ENCODE data around the gene SF3B4.
A peak's percentile ranks its signal among the peaks of the same experiment; 100 is the strongest.
"Not testable (repeated sequence)": the region's sequence is repeated elsewhere in the genome, so short reads cannot be mapped to it uniquely, and the experiment has no call there.

Gene SF3B4

GRCh38 chr1:149931212-149931790 lies 3.7 kb upstream of the SF3B4 start:
- no peak for DNase-seq

DNA sequence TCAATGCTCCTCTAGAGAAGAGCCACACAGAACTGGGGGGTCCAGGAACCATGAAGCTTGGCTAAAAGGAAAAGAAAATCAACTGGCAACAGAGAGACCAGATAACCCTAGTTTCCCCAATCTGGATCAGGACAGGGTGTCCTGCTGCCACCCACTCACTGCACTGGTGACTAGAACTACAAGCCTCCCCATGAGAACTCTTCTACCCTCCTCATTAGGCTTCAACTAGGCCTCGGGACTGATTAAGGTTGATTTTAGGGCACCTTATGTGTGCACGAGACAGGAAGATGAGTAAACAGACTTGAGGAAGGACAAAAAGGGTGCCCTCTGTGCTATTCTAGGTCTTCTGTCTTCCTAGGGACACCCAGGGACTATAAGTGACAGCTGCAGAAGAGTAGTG lies 2.3 kb upstream of the SF3B4 start:
- no peak for DNase-seq

DNA sequence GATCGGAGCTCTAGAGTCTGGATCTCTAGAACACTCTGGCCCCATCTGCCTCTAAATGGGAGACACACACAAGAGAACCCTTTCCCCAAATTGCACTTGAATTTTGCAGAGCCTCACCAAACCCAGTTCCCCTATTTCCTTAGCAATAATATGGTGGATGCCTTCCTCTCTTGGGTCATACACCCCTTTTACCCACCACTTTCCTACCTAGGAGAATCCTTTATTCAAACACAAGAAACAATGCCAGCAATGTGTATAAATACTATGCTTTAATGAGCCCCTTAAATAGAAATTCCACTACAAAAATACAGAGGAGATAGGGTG lies 760 bp upstream of the SF3B4 start:
- DNase-seq = no peak

DNA sequence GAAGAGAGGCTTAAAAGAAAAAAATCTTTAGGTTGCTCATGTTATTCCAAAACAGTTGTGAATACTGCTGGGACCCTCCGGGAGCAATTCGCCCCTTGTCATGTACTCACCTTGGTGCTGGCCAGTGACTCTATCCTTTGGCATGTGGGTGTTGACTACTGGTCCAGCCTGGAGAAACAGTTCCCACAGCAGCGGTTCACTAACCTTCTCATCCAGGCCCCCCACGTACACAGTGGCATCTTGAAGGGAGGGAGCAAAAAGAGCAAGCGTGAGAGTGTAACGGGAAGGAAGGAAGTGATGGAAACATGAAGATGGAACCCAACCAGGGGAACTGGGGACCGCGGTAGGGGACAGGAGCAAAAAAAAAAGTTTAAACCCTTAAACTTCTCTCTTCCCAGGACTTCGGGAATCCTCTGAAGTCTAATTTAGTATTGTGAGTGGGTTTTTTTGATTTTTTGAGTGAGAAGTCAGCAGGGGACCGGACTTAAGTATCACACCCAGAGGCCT lies 494 bp downstream of the SF3B4 start:
- no peak for DNase-seq

GRCh38 chr1:149926296-149926695 lies 1.3 kb downstream of the SF3B4 start:
- DNase-seq = no peak

DNA sequence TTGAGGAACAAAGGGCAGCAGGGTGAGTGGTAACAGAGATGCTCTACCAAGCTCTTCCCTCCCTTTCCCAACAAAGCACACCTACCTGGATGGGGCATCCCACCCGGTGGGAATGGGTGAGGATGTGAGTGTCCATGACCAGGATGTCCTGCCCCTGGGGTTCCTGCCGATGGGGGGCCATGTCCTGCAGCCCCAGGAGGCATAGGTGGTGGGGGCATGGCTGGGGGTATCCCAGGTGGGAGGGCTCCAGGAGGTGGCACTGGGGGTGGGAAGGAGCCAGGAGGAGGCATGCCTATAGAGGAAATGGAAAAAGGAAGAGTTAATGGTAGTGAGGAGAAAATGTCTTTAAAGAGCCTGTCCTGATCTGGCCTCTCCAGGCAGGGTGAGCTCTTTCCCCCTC lies 1.9 kb downstream of the SF3B4 start:
- no peak for DNase-seq

- no peak for DNase-seq
Measured at GRCh38 chr1:149925345-149925744, 2.3 kb downstream of the SF3B4 start.

GRCh38 chr1:149923626-149924025 lies 4.0 kb downstream of the SF3B4 start:
- DNase-seq = no peak

- DNase-seq = peak; percentile 79
Measured at GRCh38 chr1:149917571-149918144, 9.9 kb downstream of the SF3B4 start, which contains the start of gene SV2A. Gene SV2A, minus strand, starts transcription at chr1:149917844. Its CDS starts 4,004 bp downstream, at chr1:149913840.

- DNase-seq = no peak
Measured at GRCh38 chr1:149916898-149917252, 10.7 kb downstream of the SF3B4 start.

DNA sequence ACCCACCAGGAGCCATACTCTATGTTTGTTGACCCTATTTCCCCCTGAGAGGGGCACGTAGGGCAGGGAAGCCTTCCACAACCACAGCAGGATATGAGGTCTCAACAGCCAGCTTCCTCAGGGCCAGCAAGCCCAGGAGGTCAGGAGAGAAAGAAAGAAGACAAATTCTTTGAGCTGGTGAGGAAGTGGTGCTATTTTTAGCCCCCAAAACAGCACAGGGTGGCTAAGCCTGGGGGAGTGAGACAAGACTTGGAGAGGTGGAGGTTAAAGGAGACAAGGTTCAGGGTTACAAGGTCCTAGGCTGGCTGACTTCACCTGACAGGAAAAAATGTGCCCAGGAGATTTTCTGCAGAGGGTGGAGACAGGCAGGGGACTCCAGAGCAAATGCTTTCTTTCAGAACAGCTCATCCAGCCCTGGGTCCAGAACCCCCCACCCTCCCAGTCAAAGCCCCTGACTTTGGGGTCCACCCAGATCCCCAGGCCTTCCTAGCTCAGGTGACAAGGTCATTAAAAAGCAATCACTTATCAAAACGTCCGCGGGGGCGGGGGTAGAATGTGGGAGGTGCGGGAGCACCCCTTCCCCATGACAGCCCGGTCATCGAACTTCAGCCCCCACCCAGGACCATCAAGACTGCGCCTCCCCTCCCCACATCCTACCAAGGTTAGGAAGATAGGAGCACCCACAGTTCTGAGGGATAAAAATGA lies 11.3 kb downstream of the SF3B4 start:
- no peak for DNase-seq

DNA sequence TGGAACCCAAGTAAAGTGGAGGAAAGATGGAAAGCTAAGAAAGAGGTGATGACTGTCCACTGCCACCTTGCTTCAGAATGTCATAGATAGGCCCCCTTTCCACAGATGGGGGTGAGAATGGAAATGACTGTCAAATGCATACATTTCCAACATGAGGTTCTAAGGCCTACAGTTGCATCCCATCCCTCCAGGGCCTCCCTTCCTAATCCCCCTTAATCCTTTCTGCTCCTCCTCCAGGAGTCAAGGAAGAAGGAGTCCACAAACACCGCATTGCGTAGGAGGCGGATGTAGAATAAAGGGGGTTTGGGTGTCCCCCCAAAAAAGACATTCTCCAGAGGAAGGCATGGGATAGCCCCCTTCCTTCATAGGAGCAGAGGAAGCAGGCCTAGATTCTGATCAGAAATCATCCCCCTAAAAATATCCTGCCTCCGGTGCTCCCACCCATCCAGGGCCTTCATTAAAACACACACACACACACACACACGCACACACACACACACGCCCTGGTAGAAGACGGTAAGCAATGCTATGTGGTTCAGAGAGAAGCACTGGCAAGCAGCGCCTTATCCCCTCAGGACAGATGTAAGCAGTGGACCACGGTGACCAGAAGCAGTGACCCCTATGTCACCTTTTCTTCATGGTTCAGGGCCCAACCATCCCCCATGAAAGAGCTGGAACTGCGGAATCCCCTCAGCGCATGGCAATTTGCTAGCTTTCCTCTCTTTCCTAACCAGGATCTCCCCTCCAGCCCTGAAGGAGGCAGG lies 12.0 kb downstream of the SF3B4 start:
- no peak for DNase-seq

DNA sequence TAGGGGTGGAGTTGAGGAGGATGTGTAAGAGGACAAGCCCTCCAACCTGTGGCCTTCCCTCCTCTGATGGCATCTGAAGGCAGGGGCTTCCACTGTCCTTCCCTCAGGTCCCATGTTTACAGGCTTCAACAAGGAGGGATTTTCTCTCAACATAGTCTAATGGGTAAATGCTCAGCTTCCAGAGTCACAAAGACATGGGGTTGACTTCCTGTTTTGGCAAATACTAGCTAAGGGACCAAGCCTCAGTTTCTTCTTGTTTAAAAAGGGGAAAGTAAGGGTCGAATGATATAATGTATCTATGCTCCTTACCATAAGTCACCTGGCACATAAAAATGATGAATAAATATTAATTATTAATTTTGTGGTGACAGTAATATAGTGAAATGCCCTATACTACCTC lies 13.1 kb downstream of the SF3B4 start:
- no peak for DNase-seq

DNA sequence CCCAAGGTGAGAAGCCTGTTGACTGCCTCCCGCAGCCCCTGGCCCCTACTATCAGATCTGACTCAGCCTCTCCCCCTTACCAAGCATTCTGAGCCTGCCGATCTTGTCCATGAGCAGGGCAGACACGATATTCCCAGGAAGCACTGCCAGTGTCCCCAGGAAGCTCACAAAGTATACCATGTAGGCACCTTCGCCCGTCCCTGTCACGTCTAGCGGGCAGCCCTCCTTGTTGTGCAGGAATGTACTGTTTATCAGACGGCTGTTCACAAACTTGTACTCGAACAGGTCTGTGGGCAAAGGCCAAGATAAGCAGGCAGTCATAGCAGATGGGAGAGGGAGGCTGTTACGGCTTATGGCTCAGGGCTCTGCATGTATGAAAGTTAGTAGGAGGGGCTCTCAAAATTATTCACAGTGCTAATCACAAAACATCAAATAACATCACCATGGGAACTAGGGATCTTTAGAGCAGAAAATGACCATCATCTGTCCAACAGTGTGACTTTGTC lies 21.0 kb downstream of the SF3B4 start:
- no peak for DNase-seq

DNA sequence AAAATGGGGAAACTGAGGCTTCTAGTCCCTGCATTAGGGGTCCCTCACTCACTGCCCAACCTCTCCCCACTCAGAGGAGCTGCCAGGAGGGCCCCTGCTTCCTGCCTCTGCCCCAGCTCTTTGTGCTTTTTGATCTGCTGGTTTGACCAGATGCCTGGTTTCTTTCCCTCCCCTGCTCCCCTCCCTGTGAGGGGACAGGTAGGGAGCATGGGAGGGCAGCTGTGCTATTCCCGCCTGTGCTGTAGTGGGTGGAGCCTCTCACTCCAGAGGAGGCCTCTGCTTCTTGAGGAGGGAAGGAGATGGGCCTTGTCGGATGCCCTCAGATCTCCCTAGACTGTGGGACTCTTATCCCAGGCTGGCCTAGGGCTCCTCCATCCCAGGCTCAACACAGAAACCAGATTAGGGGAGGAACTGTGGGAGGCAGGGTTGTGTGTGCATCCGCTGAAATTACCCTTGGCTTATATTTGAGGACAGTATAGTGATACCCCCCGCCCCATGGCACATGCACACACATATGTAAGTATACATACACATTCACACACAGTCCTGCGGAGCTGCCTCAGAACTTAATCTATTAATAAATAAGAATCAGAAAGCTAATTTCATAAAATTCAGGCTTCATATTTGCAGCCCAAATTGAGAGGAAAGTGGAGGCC lies 23.6 kb downstream of the SF3B4 start:
- DNase-seq = no peak

DNA sequence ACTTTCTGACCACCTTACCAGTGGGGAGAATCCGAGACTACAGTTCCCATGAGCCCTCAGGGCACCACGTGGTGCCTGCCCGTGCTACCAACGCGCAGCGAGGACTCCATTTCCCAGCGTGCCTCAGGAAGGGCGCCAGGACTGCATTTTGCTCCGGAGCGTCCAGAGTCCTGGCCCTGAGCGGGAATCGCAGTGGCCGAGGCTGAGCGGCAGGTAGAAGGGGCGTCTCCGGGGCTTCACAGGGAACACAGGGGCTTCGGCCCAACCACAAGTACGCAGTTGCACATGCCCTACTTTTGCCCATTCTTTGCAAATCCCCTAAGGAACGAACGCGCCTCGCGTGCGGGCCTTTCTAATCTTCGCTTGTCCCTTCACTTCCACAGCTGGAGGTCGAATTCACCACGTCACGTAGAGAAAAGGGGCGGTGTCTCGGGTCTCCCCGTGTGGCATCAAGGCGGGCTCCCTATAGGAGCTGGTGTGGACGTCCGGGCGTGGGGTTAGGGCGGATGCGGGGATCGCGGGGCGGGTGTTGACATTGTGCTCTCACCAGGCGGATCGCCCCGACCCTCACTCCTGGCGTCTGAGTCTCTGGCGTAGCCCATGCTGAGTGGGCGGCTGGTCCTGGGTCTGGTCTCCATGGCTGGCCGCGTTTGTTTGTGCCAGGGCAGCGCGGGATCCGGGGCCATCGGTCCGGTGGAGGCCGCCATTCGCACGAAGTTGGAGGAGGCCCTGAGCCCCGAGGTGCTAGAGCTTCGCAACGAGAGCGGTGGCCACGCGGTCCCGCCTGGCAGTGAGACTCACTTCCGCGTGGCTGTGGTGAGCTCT lies 27.9 kb downstream of the SF3B4 start, which contains the start of gene BOLA1:
Gene BOLA1 (plus strand): TSS at position 109 of the 825 bp plus-strand sequence. CDS start 492 bp downstream, at position 601.
- DNase-seq = peak; percentile 92

- no peak for DNase-seq
Measured at GRCh38 chr1:149896575-149896974, 31.0 kb downstream of the SF3B4 start.

DNA sequence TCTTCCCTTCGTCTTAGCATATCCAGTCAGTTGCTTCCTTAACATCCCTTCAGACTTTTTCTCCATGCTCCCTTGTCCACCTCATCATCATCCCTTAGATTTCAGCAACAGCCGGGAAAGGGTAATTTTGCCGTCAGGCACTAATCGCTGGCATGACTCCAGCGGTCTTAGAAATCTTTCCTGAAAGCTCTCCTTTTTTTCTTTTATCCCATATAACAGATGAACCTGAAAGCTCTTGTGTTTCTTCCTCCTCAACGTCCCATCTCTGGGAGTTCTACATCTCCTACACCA lies 38.7 kb downstream of the SF3B4 start:
- no peak for DNase-seq

DNA sequence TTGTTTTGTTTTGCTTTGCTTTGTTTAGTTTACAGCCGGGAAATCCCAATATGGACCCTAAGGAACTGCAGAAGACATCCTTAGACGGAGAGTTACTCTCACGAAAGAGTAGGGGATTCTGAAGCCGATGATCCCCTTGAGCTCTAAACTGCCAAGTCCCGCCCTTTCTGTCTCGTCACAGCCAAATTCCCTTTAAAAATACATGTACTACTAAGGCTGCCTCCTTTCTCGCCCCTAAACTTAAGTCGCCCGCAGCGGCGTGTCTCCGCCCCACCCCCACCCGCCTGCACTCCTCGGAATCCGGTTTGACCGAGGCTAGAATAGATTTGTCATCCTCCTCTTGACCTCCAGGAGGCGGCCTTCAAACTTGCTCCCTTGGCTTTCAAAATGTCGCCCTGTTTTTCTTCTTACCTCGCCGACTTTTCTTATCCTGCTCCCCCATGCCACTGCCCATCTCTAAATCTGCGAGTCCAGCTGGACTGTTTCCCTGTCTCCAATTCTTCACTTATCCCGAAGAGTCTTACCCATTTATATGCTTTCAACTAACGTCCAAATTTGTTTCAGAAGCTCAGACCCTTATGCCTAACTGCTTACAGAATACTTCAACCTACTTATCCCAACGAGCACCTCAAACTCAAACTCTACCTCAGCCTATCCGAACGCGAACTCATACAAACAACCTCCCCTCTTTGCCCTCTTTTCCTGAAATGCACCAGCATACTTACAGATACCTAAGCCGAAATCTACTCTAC lies 39.2 kb downstream of the SF3B4 start:
- peak; percentile 87 for DNase-seq

GRCh38 chr1:149887456-149888246 lies 40.0 kb downstream of the SF3B4 start:
- DNase-seq = peak; percentile 90

DNA sequence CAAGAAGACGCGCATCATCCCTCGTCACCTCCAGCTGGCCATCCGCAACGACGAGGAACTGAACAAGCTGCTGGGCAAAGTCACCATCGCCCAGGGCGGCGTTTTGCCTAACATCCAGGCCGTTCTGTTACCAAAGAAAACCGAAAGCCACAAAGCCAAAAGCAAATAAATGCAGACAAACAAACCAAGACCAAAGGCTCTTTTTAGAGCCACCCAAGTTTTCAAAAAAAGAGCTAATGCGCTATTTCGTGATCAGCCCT lies 40.5 kb downstream of the SF3B4 start:
- DNase-seq = not testable (repeated sequence)

Data from activated CD8-positive, alpha-beta memory T cell treated with anti-CD3 and anti-CD28 coated beads for 24 hours (primary cell).